Ishikawa (cell line): Measurements from ENCODE around the gene PCNT.

Experiments
- CEBPB ChIP-seq: IDR thresholded peaks from 2 replicates; pipeline ENCODE4 v1.6.1; 2012
- CREB1 ChIP-seq: IDR thresholded peaks from 2 replicates; pipeline ENCODE4 v1.6.1; 2012; ENCODE audit warnings: low read depth
- EGR1 ChIP-seq: IDR thresholded peaks from 2 replicates; pipeline ENCODE4 v1.6.1; 2012
- EP300 ChIP-seq: IDR thresholded peaks from 2 replicates; pipeline ENCODE4 v1.6.1; 2012; ENCODE audit warnings: borderline replicate concordance
- FOXM1 ChIP-seq: IDR thresholded peaks from 2 replicates; pipeline ENCODE4 v1.6.1; 2012; ENCODE audit warnings: low read depth, borderline replicate concordance
- NFIC ChIP-seq: IDR thresholded peaks from 2 replicates; pipeline ENCODE4 v1.6.1; 2012
- RAD21 ChIP-seq: IDR thresholded peaks from 2 replicates; pipeline ENCODE4 v1.6.1; 2012; ENCODE audit warnings: low read depth
- TAF1 ChIP-seq: IDR thresholded peaks from 2 replicates; pipeline ENCODE4 v1.6.1; 2012; ENCODE audit warnings: low read depth, mild to moderate bottlenecking
- TCF12 ChIP-seq: IDR thresholded peaks from 2 replicates; pipeline ENCODE4 v1.6.1; 2012; ENCODE audit warnings: low read depth
- TEAD4 ChIP-seq: IDR thresholded peaks from 2 replicates; pipeline ENCODE4 v1.6.1; 2012
- YY1 ChIP-seq: IDR thresholded peaks from 2 replicates; pipeline ENCODE4 v1.6.1; 2012; ENCODE audit warnings: low read depth
- ZBTB7A ChIP-seq: IDR thresholded peaks from 2 replicates; pipeline ENCODE4 v1.6.1; 2012; ENCODE audit warnings: low read depth
- TF ChIP-seq, protein P1 (sequence below): IDR thresholded peaks from 2 replicates; pipeline ENCODE4 v1.6.1; 2012
- TF ChIP-seq, protein P2 (sequence below): IDR thresholded peaks from 2 replicates; pipeline ENCODE4 v1.6.1; 2012
- TF ChIP-seq, protein P3 (sequence below): IDR thresholded peaks from 2 replicates; pipeline ENCODE4 v1.6.1; 2012; ENCODE audit warnings: low read depth, mild to moderate bottlenecking

The PCNT gene

DNA sequence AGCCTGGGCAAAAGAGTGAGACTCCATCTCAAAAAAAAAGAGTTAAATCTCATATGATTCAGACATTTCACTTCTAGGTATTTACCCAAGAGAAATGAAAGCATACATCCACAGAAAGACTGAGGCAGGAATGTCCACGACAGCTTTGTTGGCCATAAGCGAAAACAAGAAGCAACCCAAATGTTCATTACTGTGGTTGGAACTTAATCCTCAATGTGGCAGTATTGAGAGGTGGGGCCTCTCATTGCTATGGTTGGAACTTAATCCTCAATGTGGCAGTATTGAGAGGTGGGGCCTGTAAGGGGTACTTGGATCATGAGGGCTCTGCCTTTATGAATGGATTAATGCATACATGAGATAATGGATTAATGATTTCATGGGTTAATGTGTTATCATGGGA is 15.5 kb upstream of the PCNT start:
- TF ChIP-seq, protein P1, sequence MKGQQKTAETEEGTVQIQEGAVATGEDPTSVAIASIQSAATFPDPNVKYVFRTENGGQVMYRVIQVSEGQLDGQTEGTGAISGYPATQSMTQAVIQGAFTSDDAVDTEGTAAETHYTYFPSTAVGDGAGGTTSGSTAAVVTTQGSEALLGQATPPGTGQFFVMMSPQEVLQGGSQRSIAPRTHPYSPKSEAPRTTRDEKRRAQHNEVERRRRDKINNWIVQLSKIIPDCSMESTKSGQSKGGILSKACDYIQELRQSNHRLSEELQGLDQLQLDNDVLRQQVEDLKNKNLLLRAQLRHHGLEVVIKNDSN: no peak
- TF ChIP-seq, protein P2, sequence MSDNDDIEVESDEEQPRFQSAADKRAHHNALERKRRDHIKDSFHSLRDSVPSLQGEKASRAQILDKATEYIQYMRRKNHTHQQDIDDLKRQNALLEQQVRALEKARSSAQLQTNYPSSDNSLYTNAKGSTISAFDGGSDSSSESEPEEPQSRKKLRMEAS: no peak
- TF ChIP-seq FOXM1 (no peak), TCF12 (no peak), CREB1 (no peak)

DNA sequence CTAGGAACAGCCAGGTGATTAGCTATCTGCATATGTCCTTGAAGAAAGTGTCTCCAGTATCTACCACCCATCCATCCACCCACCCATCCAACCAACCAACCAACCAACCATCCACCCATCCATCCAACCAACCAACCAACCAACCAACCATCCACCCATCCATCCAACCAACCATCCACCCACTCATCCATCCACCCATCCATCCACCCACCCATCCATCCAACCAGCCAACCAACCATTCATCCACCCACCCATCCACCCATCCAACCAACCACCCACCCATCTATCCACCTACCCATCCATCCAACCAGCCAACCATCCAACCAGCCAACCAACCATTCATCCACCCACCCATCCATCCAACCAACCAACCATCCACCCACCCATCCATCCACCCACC is 12.4 kb upstream of the PCNT start:
- no peak for TF ChIP-seq ZBTB7A
- no peak for TF ChIP-seq EGR1
- TF ChIP-seq, protein P3, sequence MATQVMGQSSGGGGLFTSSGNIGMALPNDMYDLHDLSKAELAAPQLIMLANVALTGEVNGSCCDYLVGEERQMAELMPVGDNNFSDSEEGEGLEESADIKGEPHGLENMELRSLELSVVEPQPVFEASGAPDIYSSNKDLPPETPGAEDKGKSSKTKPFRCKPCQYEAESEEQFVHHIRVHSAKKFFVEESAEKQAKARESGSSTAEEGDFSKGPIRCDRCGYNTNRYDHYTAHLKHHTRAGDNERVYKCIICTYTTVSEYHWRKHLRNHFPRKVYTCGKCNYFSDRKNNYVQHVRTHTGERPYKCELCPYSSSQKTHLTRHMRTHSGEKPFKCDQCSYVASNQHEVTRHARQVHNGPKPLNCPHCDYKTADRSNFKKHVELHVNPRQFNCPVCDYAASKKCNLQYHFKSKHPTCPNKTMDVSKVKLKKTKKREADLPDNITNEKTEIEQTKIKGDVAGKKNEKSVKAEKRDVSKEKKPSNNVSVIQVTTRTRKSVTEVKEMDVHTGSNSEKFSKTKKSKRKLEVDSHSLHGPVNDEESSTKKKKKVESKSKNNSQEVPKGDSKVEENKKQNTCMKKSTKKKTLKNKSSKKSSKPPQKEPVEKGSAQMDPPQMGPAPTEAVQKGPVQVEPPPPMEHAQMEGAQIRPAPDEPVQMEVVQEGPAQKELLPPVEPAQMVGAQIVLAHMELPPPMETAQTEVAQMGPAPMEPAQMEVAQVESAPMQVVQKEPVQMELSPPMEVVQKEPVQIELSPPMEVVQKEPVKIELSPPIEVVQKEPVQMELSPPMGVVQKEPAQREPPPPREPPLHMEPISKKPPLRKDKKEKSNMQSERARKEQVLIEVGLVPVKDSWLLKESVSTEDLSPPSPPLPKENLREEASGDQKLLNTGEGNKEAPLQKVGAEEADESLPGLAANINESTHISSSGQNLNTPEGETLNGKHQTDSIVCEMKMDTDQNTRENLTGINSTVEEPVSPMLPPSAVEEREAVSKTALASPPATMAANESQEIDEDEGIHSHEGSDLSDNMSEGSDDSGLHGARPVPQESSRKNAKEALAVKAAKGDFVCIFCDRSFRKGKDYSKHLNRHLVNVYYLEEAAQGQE: no peak
- TF ChIP-seq YY1: no peak
- TF ChIP-seq CEBPB: no peak
- TF ChIP-seq TAF1: no peak
- TF ChIP-seq TCF12: no peak
- TF ChIP-seq FOXM1: no peak
- TF ChIP-seq EP300: no peak
- TF ChIP-seq NFIC: no peak
- TF ChIP-seq, protein P2: no peak
- no peak for TF ChIP-seq CREB1
- TF ChIP-seq, protein P1: no peak
- no peak for TF ChIP-seq RAD21
- no peak for TF ChIP-seq TEAD4

DNA sequence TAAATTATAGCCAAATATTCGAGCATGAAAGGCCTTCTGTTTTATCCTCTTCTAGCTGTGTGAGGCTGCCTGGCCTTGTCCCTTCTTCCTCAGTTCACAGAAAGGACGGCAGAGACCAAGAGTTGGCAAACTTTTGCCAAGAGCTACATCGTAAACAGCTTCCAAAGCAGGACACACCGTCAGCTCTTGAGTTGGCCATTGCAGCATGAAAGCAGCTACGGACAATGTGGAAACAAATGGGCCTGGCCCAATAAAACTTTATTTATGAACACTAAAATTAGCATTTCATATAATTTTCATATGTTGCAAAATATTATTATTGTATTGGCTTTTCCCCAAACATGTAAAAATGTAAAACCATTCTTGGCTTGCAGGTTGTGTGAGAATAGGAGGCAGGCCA is 11.0 kb upstream of the PCNT start:
- TF ChIP-seq CREB1: no peak
- TF ChIP-seq FOXM1: no peak
- TF ChIP-seq, protein P1: no peak
- no peak for TF ChIP-seq CEBPB
- no peak for TF ChIP-seq TAF1
- TF ChIP-seq NFIC: no peak
- no peak for TF ChIP-seq TCF12
- TF ChIP-seq EP300: no peak
- no peak for TF ChIP-seq RAD21
- TF ChIP-seq EGR1: no peak
- no peak for TF ChIP-seq TEAD4
- TF ChIP-seq, protein P3: no peak
- TF ChIP-seq, protein P2: no peak
- no peak for TF ChIP-seq ZBTB7A
- no peak for TF ChIP-seq YY1

DNA sequence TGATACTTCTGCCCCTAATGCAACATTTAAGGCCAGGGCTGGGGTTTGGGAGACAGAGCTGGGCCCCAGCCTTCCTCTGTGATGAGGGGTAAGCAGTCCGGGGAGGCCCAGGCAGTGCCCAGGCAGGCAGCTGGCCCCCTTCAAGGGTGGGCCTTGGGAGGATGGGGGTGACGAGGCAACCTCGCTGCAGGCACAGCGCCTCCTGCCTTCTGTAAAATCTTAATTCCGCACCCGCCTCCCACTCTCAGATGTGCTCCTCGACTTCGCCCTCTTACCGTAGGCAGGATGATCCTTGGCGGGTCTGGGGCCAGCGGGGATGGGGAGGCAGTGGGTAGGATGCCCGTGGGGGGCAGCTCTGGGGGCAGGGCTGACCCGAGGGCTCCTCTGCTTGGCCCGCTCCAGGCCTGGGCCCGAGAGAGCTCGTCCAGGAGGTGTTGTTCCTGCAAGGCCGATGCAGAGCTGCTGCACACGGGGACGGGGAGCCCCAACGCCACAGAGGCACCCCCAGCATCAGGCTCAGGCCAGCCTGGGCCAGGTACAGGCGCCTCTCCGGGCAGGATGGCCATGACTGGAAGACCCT is 9.4 kb upstream of the PCNT start:
- TF ChIP-seq CEBPB: no peak
- no peak for TF ChIP-seq ZBTB7A
- no peak for TF ChIP-seq TCF12
- TF ChIP-seq FOXM1: no peak
- TF ChIP-seq TAF1: no peak

DNA sequence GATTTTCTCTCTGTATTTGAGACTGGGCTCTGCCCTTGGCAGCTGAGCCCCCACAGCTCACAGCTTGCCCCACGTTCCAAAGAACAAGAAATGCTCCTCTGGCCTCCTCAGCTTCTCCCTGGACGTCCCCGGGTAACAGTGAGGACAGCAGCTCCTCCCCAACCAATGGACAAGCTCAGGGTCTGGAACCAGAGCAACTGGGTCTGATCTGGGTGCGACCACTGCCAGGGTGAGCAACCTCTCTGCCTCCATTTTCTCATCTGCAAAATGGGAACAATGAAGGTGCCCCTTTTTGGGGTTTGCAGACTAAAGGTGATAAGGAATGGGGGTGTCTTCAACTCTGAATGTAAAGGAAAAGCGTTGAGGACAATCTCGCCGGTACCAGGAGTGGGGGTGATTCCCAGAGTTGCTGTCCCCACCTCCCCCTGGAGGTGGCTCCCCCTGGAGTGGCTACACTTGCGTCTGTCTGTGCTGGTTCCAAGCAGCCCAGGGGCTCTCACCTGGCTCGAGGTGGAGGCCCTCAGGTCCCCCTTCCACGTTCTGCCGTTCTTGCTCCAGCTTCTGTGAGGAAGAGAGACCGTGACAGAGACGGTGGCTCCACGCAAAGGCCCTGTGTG is 7.1 kb upstream of the PCNT start:
- TF ChIP-seq NFIC: no peak
- no peak for TF ChIP-seq FOXM1
- TF ChIP-seq, protein P3: no peak
- no peak for TF ChIP-seq ZBTB7A
- TF ChIP-seq CEBPB: no peak
- no peak for TF ChIP-seq TAF1
- TF ChIP-seq EGR1: no peak
- no peak for TF ChIP-seq EP300
- TF ChIP-seq RAD21: no peak
- TF ChIP-seq TEAD4: no peak
- no peak for TF ChIP-seq CREB1
- TF ChIP-seq YY1: no peak
- TF ChIP-seq, protein P1: no peak
- TF ChIP-seq, protein P2: no peak
- no peak for TF ChIP-seq TCF12
